HPDE6-E6E7 (cell line): ENCODE results near the gene RAB4A.

Experiments
- DNase-seq: peaks from one replicate; pipeline ENCODE4 v3.0.0; 2011; ENCODE audit warnings: missing footprints; ENCODE audit errors: extremely low spot score

Gene RAB4A

GRCh38 chr1:229270547-229271447, at the start of gene RAB4A:
Gene RAB4A, plus strand, starts transcription at chr1:229271111. Its CDS starts 229 bp downstream, at chr1:229271340.
- peak; percentile 86 for DNase-seq

GRCh38 chr1:229222081-229222480, 48.8 kb upstream of the RAB4A start:
- DNase-seq, result no peak

GRCh38 chr1:229223498-229223897, 47.4 kb upstream of the RAB4A start:
- no peak for DNase-seq

GRCh38 chr1:229224308-229224707, 46.6 kb upstream of the RAB4A start:
- no peak for DNase-seq

GRCh38 chr1:229225331-229225782, 45.6 kb upstream of the RAB4A start:
- peak; percentile 60 for DNase-seq

GRCh38 chr1:229226796-229227195, 44.1 kb upstream of the RAB4A start:
- DNase-seq, result no peak

- DNase-seq, result peak; percentile 56
These were observed 43.5 kb upstream of the RAB4A start for GRCh38 chr1:229227298-229227919.

GRCh38 chr1:229228522-229228921, 42.4 kb upstream of the RAB4A start:
- no peak for DNase-seq

- peak; percentile 70 for DNase-seq
These were observed 41.7 kb upstream of the RAB4A start for GRCh38 chr1:229229137-229229720.

- no peak for DNase-seq
These were observed 41.2 kb upstream of the RAB4A start for GRCh38 chr1:229229721-229230139.

- DNase-seq, result no peak
These were observed 40.6 kb upstream of the RAB4A start for GRCh38 chr1:229230140-229230892.

- peak; percentile 66 for DNase-seq
These were observed 39.8 kb upstream of the RAB4A start for GRCh38 chr1:229230893-229231753.

GRCh38 chr1:229231754-229232119, 39.2 kb upstream of the RAB4A start:
- DNase-seq, result no peak

GRCh38 chr1:229234870-229235472, 35.9 kb upstream of the RAB4A start:
- DNase-seq, result no peak

- DNase-seq, result no peak
These were observed 33.6 kb upstream of the RAB4A start for GRCh38 chr1:229237320-229237719.

GRCh38 chr1:229238231-229238630, 32.7 kb upstream of the RAB4A start:
- no peak for DNase-seq

- no peak for DNase-seq
These were observed 32.1 kb upstream of the RAB4A start for GRCh38 chr1:229238674-229239415.

GRCh38 chr1:229240532-229240931, 30.4 kb upstream of the RAB4A start:
- DNase-seq, result no peak

GRCh38 chr1:229241390-229241789, 29.5 kb upstream of the RAB4A start:
- DNase-seq, result no peak

GRCh38 chr1:229243638-229244037, 27.3 kb upstream of the RAB4A start:
- DNase-seq, result no peak
